ENCODE data around the gene TCP1.
"Not testable (repeated sequence)": the region's sequence is repeated elsewhere in the genome, so short reads cannot be mapped to it uniquely, and the experiment has no call there.

Gene TCP1

GRCh38 chr6:159804504-159804903 is 15.1 kb upstream of the TCP1 start:
- H3K4me3 ChIP-seq (ENCODE audit: low read depth, low read length) = no peak overlapping the region
- no peak for TF ChIP-seq CTCF (IDR thresholded peaks at IDR 0.05; ENCODE audit: low read depth, low read length)

GRCh38 chr6:159801935-159802334 is 12.5 kb upstream of the TCP1 start:
- no peak for TF ChIP-seq CTCF (IDR thresholded peaks at IDR 0.05; ENCODE audit: low read depth, low read length)
- H3K4me3 ChIP-seq (ENCODE audit: low read depth, low read length) = no peak overlapping the region

GRCh38 chr6:159800141-159800865 is 10.9 kb upstream of the TCP1 start, which contains the start of gene PNLDC1:
TSS of gene PNLDC1 (plus strand) at chr6:159800276. CDS start at chr6:159800308, 32 bp downstream.
- TF ChIP-seq CTCF (IDR thresholded peaks at IDR 0.05; ENCODE audit: low read depth, low read length) = no peak
- no peak within 1 kb of the TSS for H3K4me3 ChIP-seq (ENCODE audit: low read depth, low read length)

GRCh38 chr6:159797554-159797953 is 8.2 kb upstream of the TCP1 start:
- H3K4me3 ChIP-seq (ENCODE audit: low read depth, low read length) = no peak overlapping the region
- TF ChIP-seq CTCF (IDR thresholded peaks at IDR 0.05; ENCODE audit: low read depth, low read length) = no peak

GRCh38 chr6:159794976-159795375 is 5.6 kb upstream of the TCP1 start:
- H3K4me3 ChIP-seq (ENCODE audit: low read depth, low read length) = not testable (repeated sequence)

- peak overlapping the region; percentile 93 for H3K4me3 ChIP-seq (ENCODE audit: low read depth, low read length)
- TF ChIP-seq CTCF (IDR thresholded peaks at IDR 0.05; ENCODE audit: low read depth, low read length) = no peak
Measured at GRCh38 chr6:159790956-159791598, 1.7 kb upstream of the TCP1 start.

GRCh38 chr6:159790149-159790955 is 950 bp upstream of the TCP1 start, which contains the start of gene MRPL18:
TSS of gene MRPL18 (plus strand) at chr6:159790467. CDS start at chr6:159790588, 121 bp downstream.
- H3K4me3 ChIP-seq (ENCODE audit: low read depth, low read length) = peak within 1 kb of the TSS; percentile 93
- TF ChIP-seq CTCF (IDR thresholded peaks at IDR 0.05; ENCODE audit: low read depth, low read length) = no peak

All from WI38 (cell line).